MM.1S (cell line): ENCODE data around the gene MRPS10.

Source experiments
- DNase-seq: peaks from one replicate; pipeline ENCODE4 v3.0.0-alpha.2; 2015
- H2AFZ ChIP-seq: fragments of 300-600 bp; sonication (generic); 2 replicates; pipeline ENCODE4 v1.6.0; 2016; ENCODE audit warnings: antibody characterized with exemption, low read length
- H3F3A ChIP-seq: fragments of 300-600 bp; sonication (generic); 2 replicates; pipeline ENCODE4 v1.6.1; 2016; ENCODE audit warnings: mild to moderate bottlenecking, antibody characterized with exemption, low read length, moderate library complexity, mixed read lengths; ENCODE audit not compliant: insufficient read depth
- H3K27ac ChIP-seq: fragments of 300-600 bp; sonication (generic); 2 replicates; pipeline ENCODE4 v1.5.1; 2016; ENCODE audit warnings: mild to moderate bottlenecking, low read length
- H3K27me3 ChIP-seq: fragments of 300-600 bp; sonication (generic); replicated peaks from 2 replicates; pipeline ENCODE4 v1.6.0; 2016; ENCODE audit warnings: low read length; ENCODE audit not compliant: insufficient read depth
- H3K36me3 ChIP-seq: fragments of 300-600 bp; sonication (generic); replicated peaks from 2 replicates; pipeline ENCODE4 v1.6.1; 2016; ENCODE audit warnings: mild to moderate bottlenecking, low read length, mixed read lengths; ENCODE audit not compliant: insufficient read depth
- H3K4me1 ChIP-seq: fragments of 300-600 bp; sonication (generic); 2 replicates; pipeline ENCODE4 v1.6.1; 2016; ENCODE audit warnings: low read length, mixed read lengths
- H3K4me2 ChIP-seq: fragments of 300-600 bp; sonication (generic); 2 replicates; pipeline ENCODE4 v1.6.0; 2016; ENCODE audit warnings: low read depth, low read length
- H3K4me3 ChIP-seq: fragments of 300-600 bp; sonication (generic); 2 replicates; pipeline ENCODE4 v1.5.1; 2016; ENCODE audit warnings: low read length, mixed read lengths
- H3K79me2 ChIP-seq: fragments of 300-600 bp; sonication (generic); 2 replicates; pipeline ENCODE4 v1.6.1; 2016; ENCODE audit warnings: mixed run types, low read length, mixed read lengths
- H3K9ac ChIP-seq: fragments of 300-600 bp; sonication (generic); 2 replicates; pipeline ENCODE4 v1.6.1; 2016; ENCODE audit warnings: low read length, mixed read lengths
- H3K9me2 ChIP-seq: fragments of 300-600 bp; sonication (generic); replicated peaks from 2 replicates; pipeline ENCODE4 v1.6.1; 2016; ENCODE audit warnings: mild to moderate bottlenecking, low read length, mixed read lengths; ENCODE audit not compliant: insufficient read depth
- H3K9me3 ChIP-seq: fragments of 300-600 bp; sonication (generic); replicated peaks from 2 replicates; pipeline ENCODE4 v1.6.1; 2016; ENCODE audit warnings: mild to moderate bottlenecking, low read length, mixed read lengths; ENCODE audit not compliant: insufficient read depth
- H4K20me1 ChIP-seq: fragments of 300-600 bp; sonication (generic); 2 replicates; pipeline ENCODE4 v1.6.1; 2016; ENCODE audit warnings: mild to moderate bottlenecking, low read length, moderate library complexity, mixed read lengths; ENCODE audit not compliant: insufficient read depth
- CTCF ChIP-seq: fragments of 300-600 bp; sonication (generic); IDR thresholded peaks from 2 replicates; pipeline ENCODE4 v1.5.1; 2016; ENCODE audit warnings: antibody characterized with exemption, low read length, mixed read lengths
- EZH2 ChIP-seq: fragments of 300-600 bp; sonication (generic); optimal IDR thresholded peaks from 2 replicates; pipeline ENCODE3; 2017; ENCODE audit warnings: low read depth, mild to moderate bottlenecking, antibody characterized with exemption, low read length, mixed read lengths
- EZH2phosphoT487 ChIP-seq: fragments of 300-600 bp; sonication (generic); IDR thresholded peaks from 2 replicates; pipeline ENCODE4 v1.6.1; 2018; ENCODE audit warnings: antibody characterized with exemption, low read length

Gene MRPS10

GRCh38 chr6:42236682-42237473 lies 19.2 kb upstream of the MRPS10 start:
- H3K36me3 ChIP-seq, result no peaks in the 10 kb centered on the region
- H4K20me1 ChIP-seq, result no peaks in the 10 kb centered on the region
- H3K4me3 ChIP-seq, result no peak overlapping the region
- DNase-seq, result no peak
- no peaks in the 10 kb centered on the region for H3K9me3 ChIP-seq
- H2AFZ ChIP-seq, result no peak overlapping the region
- no peaks in the 10 kb centered on the region for H3F3A ChIP-seq
- H3K27me3 ChIP-seq, result no peaks in the 10 kb centered on the region
- TF ChIP-seq EZH2, result no peak
- no peak for TF ChIP-seq CTCF
- TF ChIP-seq EZH2phosphoT487, result no peak
- H3K79me2 ChIP-seq, result no peaks in the 10 kb centered on the region
- H3K4me1 ChIP-seq, result 0 out of 2 replicates have a peak, but pooled peaks cover 3% of the 10 kb centered on the region
- no peaks in the 10 kb centered on the region for H3K9me2 ChIP-seq
- H3K4me2 ChIP-seq, result no peak overlapping the region
- H3K27ac ChIP-seq, result no peak overlapping the region
- no peak overlapping the region for H3K9ac ChIP-seq

- no peak overlapping the region for H2AFZ ChIP-seq
- H3K79me2 ChIP-seq, result no peaks in the 10 kb centered on the region
- H4K20me1 ChIP-seq, result no peaks in the 10 kb centered on the region
- no peak overlapping the region for H3K9ac ChIP-seq
- no peaks in the 10 kb centered on the region for H3K36me3 ChIP-seq
- no peaks in the 10 kb centered on the region for H3K9me2 ChIP-seq
- H3K4me2 ChIP-seq, result no peak overlapping the region
- H3K27ac ChIP-seq, result no peak overlapping the region
- no peaks in the 10 kb centered on the region for H3K27me3 ChIP-seq
- no peaks in the 10 kb centered on the region for H3K9me3 ChIP-seq
- no peak overlapping the region for H3K4me3 ChIP-seq
- TF ChIP-seq EZH2 (no peak), CTCF (no peak), EZH2phosphoT487 (no peak)
- no peaks in the 10 kb centered on the region for H3F3A ChIP-seq
- 0 out of 2 replicates have a peak, but pooled peaks cover 3% of the 10 kb centered on the region for H3K4me1 ChIP-seq
- DNase-seq, result no peak
Observed at GRCh38 chr6:42236030-42236429, 18.4 kb upstream of the MRPS10 start.

- Histone ChIP-seq H4K20me1 (no peaks in the 10 kb centered on the region), H3K36me3 (no peaks in the 10 kb centered on the region), H3F3A (no peaks in the 10 kb centered on the region), H3K4me3 (no peak overlapping the region), H3K9ac (no peak overlapping the region), H3K27ac (no peak overlapping the region), H3K9me3 (no peaks in the 10 kb centered on the region), H2AFZ (no peak overlapping the region), H3K9me2 (no peaks in the 10 kb centered on the region), H3K4me2 (no peak overlapping the region), H3K4me1 (no peaks in the 10 kb centered on the region), H3K79me2 (no peaks in the 10 kb centered on the region), H3K27me3 (no peaks in the 10 kb centered on the region)
- DNase-seq, result no peak
- TF ChIP-seq EZH2phosphoT487 (no peak), EZH2 (no peak), CTCF (no peak)
Observed at GRCh38 chr6:42232035-42232434, 14.4 kb upstream of the MRPS10 start.
